Panc1 (cell line): ENCODE data around the gene RIMS1. TPM values are rescaled to one million over a fixed set of nuclear protein-coding genes. Genes with fewer than 3 reads are reported as not detected.

Experiments used
- ATAC-seq: fragments of 200-7000 bp; cut with Tn5 transposase; 2 replicates; pipeline ENCODE4 v1.9.1; 2020; ENCODE audit warnings: mild to moderate bottlenecking, moderate library complexity
- BruUV-seq: library from RNA; stranded (reverse); fragments of 400-500 nt; replicated peaks from 2 replicates; lab custom pipeline; 2021; lab: Mats Ljungman, UMichigan
- CTCF ChIA-PET: fragments of 300-600 bp; sonication (Branson Sonifier 250); formaldehyde crosslinking; loops from one replicate; lab custom pipeline; 2022; ENCODE audit warnings: antibody characterized with exemption; lab: Charles Lee
- POLR2A ChIA-PET: fragments of 300-600 bp; sonication (Branson Sonifier 250); formaldehyde crosslinking; loops from one replicate; lab custom pipeline; 2022; ENCODE audit warnings: antibody characterized with exemption; lab: Charles Lee
- DNase-seq: peaks from one replicate; pipeline ENCODE4 v3.0.0-alpha.2; 2010; ENCODE audit warnings: low read depth, low spot score
- H3K27ac ChIP-seq: 2 replicates; pipeline ENCODE4 v1.5.1; 2011; ENCODE audit warnings: mild to moderate bottlenecking, low read length, inconsistent platforms
- H3K27me3 ChIP-seq: fragments of 200-500 bp; sonication (Bioruptor generic); 2 replicates; pipeline ENCODE4 v1.6.0; 2014; ENCODE audit warnings: low read length, inconsistent platforms; ENCODE audit not compliant: control insufficient read depth, insufficient read depth
- H3K36me3 ChIP-seq: fragments of 200-500 bp; sonication (Bioruptor generic); 2 replicates; pipeline ENCODE4 v1.5.1; 2014; ENCODE audit warnings: inconsistent platforms, mild to moderate bottlenecking, low read length, moderate library complexity; ENCODE audit not compliant: control insufficient read depth, insufficient read depth
- H3K4me1 ChIP-seq: 2 replicates; pipeline ENCODE4 v1.5.1; 2011; ENCODE audit warnings: inconsistent platforms, mild to moderate bottlenecking, low read length, moderate library complexity; ENCODE audit not compliant: control insufficient read depth, insufficient read depth
- H3K4me3 ChIP-seq, 2 experiments: 2 replicates each; pipeline ENCODE4 v1.5.1; 2011 to 2012; ENCODE audit warnings: low read depth in 2 of 2, low read length in 2 of 2, mild to moderate bottlenecking in 2 of 2, inconsistent platforms in 1 of 2, moderate library complexity in 1 of 2
- H3K9me3 ChIP-seq: fragments of 200-500 bp; sonication (Bioruptor generic); 2 replicates; pipeline ENCODE4 v1.5.1; 2014; ENCODE audit warnings: low read depth, mild to moderate bottlenecking, inconsistent platforms, low read length, moderate library complexity; ENCODE audit not compliant: control insufficient read depth, insufficient read depth
- CTCF ChIP-seq: fragments of 450-650 bp; IDR thresholded peaks from 2 replicates; pipeline ENCODE4 v1.5.1; 2017; ENCODE audit warnings: mild to moderate bottlenecking
- POLR2AphosphoS5 ChIP-seq: IDR thresholded peaks from 2 replicates; pipeline ENCODE4 v1.6.1; 2012; ENCODE audit warnings: mild to moderate bottlenecking, low read depth, low read length, moderate library complexity
- REST ChIP-seq, 2 experiments: IDR thresholded peaks; 2 replicates each; pipeline ENCODE4 v1.6.1; 2011 to 2012; ENCODE audit warnings: low read depth in 2 of 2, control low read depth in 1 of 2, low read length in 1 of 2, mild to moderate bottlenecking in 1 of 2, moderate library complexity in 1 of 2; ENCODE audit not compliant: insufficient read depth in 1 of 2
- SIN3A ChIP-seq: IDR thresholded peaks from 2 replicates; pipeline ENCODE4 v1.6.1; 2012; ENCODE audit warnings: low read depth, mild to moderate bottlenecking, low read length, moderate library complexity, borderline replicate concordance; ENCODE audit not compliant: insufficient read depth
- TCF7L2 ChIP-seq: IDR thresholded peaks from 2 replicates; pipeline ENCODE4 v1.6.1; 2011; ENCODE audit warnings: mild to moderate bottlenecking, low read depth, low read length, inconsistent platforms
- in situ Hi-C: cut with HindIII; loops from 2 replicates; pipeline ENCODE4 v1.10.0; 2016; ENCODE audit warnings: low sequenced_read_pairs, low pct_unique_long_range_greater_than_20kb
- intact Hi-C: fragments of 100-400 bp; cut with micrococcal nuclease; formaldehyde crosslinking; loops from one replicate; pipeline ENCODE4 v1.10.0; 2022; ENCODE audit not compliant: unreplicated experiment
- total RNA-seq: library from RNA; stranded (reverse); gene quantifications from one replicate; pipeline ENCODE4 v1.2.1, GENCODE V29; 2021; ENCODE audit not compliant: unreplicated experiment

The RIMS1 gene
- total RNA-seq, 1 experiment from 2014 or later = 0.18 TPM

- POLR2A ChIA-PET = no interaction called here
- in situ Hi-C loops = no loop called here
- no peak for ATAC-seq
- Histone ChIP-seq H3K36me3 (no peaks in the 10 kb centered on the region), H3K27me3 (no peaks in the 10 kb centered on the region), H3K9me3 (no peaks in the 10 kb centered on the region), H3K4me3 (no peak overlapping the region), H3K4me1 (no peaks in the 10 kb centered on the region), H3K27ac (no peak overlapping the region)
- CTCF ChIA-PET = no interaction called here
- no TSS peak for BruUV-seq
- intact Hi-C loops = no loop called here
- no peak for DNase-seq
- TF ChIP-seq REST (IDR thresholded peaks at IDR 0.05; ENCODE audit: insufficient read depth in 1 of 2, low read depth in 2 of 2, low read length in 1 of 2) (no peak), CTCF (no peak), SIN3A (no peak), TCF7L2 (no peak)
Observed at GRCh38 chr6:72272958-72273357, 386.6 kb downstream of the RIMS1 start.

GRCh38 chr6:72275888-72276287 lies 389.5 kb downstream of the RIMS1 start:
- H3K27ac ChIP-seq = no peak overlapping the region
- no peaks in the 10 kb centered on the region for H3K9me3 ChIP-seq
- no peaks in the 10 kb centered on the region; the same call in 1 of the 2 replicates for H3K27me3 ChIP-seq
- intact Hi-C loops = no loop called here
- H3K4me3 ChIP-seq = no peak overlapping the region
- in situ Hi-C loops = no loop called here
- POLR2A ChIA-PET = no interaction called here
- no peaks in the 10 kb centered on the region for H3K4me1 ChIP-seq
- ATAC-seq (no peak), DNase-seq (no peak)
- no peak for TF ChIP-seq POLR2AphosphoS5
- TF ChIP-seq REST (IDR thresholded peaks at IDR 0.05; ENCODE audit: insufficient read depth in 1 of 2, low read depth in 2 of 2, low read length in 1 of 2) = no peak
- no peak for TF ChIP-seq CTCF
- no peak for TF ChIP-seq TCF7L2
- TF ChIP-seq SIN3A = no peak
- CTCF ChIA-PET = no interaction called here
- no TSS peak for BruUV-seq
- no peaks in the 10 kb centered on the region for H3K36me3 ChIP-seq
